ENCODE measurements around the gene MMP24.
"Not testable (repeated sequence)": the region's sequence is repeated elsewhere in the genome, so short reads cannot be mapped to it uniquely, and the experiment has no call there.

DNA sequence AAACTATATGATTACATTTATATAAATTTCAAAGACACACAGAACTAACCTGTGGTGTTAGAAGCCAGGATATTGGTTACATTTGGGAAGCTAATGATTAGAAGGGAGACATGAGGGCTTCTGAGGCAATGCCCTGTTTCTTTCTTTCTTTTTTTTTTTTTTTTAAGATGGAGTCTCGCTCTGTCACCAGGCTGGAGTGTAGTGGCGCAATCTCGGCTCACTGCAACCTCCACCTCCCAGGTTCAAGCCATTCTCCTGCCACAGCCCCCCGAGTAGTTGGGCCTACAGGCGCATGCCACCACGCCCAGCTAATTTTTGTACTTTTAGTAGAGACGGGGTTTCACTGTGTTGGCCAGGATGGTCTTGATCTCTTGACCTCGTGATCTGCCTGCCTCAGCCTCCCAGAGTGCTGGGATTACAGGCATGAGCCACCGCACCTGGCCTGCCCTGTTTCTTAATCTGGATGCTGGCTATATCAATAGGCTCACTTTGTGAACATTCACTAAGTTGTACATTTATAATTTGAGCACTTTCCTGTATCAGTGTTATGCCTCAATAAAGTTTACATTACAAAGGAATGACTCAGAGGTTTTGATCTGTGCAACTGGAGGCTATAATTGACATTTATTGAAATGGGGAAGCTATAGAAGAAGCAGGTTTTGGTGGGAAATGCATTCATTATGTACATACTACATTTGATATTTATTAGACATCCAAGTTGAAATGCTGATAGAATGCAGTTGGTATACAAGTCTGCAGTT lies 33.3 kb upstream of the MMP24 start:
- not testable (repeated sequence) for TF ChIP-seq GABPA (IDR thresholded peaks at IDR 0.05 in 1 of 2, conservative IDR thresholded peaks at IDR 0.05 in 1 of 2); YY1 (IDR thresholded peaks at IDR 0.05); RAD21 (IDR thresholded peaks at IDR 0.05); RXRA (IDR thresholded peaks at IDR 0.05); SP1 (IDR thresholded peaks at IDR 0.05); JUND (IDR thresholded peaks at IDR 0.05); TAF1 (conservative IDR thresholded peaks at IDR 0.05); EGR1 (IDR thresholded peaks at IDR 0.05; ENCODE audit: low read depth in 2 of 2)
- TF ChIP-seq, protein P1, sequence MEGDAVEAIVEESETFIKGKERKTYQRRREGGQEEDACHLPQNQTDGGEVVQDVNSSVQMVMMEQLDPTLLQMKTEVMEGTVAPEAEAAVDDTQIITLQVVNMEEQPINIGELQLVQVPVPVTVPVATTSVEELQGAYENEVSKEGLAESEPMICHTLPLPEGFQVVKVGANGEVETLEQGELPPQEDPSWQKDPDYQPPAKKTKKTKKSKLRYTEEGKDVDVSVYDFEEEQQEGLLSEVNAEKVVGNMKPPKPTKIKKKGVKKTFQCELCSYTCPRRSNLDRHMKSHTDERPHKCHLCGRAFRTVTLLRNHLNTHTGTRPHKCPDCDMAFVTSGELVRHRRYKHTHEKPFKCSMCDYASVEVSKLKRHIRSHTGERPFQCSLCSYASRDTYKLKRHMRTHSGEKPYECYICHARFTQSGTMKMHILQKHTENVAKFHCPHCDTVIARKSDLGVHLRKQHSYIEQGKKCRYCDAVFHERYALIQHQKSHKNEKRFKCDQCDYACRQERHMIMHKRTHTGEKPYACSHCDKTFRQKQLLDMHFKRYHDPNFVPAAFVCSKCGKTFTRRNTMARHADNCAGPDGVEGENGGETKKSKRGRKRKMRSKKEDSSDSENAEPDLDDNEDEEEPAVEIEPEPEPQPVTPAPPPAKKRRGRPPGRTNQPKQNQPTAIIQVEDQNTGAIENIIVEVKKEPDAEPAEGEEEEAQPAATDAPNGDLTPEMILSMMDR (IDR thresholded peaks at IDR 0.05; ENCODE audit: low read depth, low read length, missing input control): not testable (repeated sequence)
- TF ChIP-seq, protein P2, sequence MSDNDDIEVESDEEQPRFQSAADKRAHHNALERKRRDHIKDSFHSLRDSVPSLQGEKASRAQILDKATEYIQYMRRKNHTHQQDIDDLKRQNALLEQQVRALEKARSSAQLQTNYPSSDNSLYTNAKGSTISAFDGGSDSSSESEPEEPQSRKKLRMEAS (IDR thresholded peaks at IDR 0.05): not testable (repeated sequence)
- TF ChIP-seq, protein P3, sequence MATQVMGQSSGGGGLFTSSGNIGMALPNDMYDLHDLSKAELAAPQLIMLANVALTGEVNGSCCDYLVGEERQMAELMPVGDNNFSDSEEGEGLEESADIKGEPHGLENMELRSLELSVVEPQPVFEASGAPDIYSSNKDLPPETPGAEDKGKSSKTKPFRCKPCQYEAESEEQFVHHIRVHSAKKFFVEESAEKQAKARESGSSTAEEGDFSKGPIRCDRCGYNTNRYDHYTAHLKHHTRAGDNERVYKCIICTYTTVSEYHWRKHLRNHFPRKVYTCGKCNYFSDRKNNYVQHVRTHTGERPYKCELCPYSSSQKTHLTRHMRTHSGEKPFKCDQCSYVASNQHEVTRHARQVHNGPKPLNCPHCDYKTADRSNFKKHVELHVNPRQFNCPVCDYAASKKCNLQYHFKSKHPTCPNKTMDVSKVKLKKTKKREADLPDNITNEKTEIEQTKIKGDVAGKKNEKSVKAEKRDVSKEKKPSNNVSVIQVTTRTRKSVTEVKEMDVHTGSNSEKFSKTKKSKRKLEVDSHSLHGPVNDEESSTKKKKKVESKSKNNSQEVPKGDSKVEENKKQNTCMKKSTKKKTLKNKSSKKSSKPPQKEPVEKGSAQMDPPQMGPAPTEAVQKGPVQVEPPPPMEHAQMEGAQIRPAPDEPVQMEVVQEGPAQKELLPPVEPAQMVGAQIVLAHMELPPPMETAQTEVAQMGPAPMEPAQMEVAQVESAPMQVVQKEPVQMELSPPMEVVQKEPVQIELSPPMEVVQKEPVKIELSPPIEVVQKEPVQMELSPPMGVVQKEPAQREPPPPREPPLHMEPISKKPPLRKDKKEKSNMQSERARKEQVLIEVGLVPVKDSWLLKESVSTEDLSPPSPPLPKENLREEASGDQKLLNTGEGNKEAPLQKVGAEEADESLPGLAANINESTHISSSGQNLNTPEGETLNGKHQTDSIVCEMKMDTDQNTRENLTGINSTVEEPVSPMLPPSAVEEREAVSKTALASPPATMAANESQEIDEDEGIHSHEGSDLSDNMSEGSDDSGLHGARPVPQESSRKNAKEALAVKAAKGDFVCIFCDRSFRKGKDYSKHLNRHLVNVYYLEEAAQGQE (IDR thresholded peaks at IDR 0.05): not testable (repeated sequence)
- TF ChIP-seq, protein P4, sequence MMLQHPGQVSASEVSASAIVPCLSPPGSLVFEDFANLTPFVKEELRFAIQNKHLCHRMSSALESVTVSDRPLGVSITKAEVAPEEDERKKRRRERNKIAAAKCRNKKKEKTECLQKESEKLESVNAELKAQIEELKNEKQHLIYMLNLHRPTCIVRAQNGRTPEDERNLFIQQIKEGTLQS (IDR thresholded peaks at IDR 0.05): not testable (repeated sequence)

Measured in liver (tissue), 3 donors.